Measurements from ENCODE around the gene DOK4. TPM values are rescaled to one million over a fixed set of nuclear protein-coding genes. Genes with fewer than 3 reads are reported as not detected.

DOK4 gene
- total and polyA plus RNA-seq, 2 donors (not counting 1 experiment from before 2014, with no cell fraction given) = 1.6 to 2.5 TPM

DNA sequence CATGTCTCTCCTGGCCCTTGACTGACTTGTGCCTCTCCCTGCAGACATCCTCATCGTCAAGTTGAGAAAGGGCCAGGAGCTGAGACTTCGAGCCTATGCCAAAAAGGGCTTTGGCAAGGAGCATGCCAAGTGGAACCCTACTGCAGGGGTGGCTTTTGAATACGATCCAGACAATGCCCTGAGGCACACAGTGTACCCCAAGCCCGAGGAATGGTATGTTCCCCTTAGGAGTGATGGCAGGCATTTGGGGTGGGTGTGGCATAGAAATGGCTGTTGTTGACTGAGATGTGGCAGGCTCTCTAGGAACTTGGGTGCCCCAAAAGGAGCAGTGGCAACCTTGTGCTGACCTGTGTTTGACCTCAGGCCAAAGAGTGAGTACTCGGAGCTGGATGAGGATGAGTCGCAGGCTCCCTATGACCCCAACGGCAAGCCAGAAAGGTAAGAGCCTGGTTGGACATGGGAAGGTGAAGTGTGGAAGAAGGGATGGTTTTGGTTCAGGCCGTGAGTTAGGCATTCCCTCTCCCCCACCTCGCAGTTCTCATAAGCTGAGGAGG is 16.3 kb downstream of the DOK4 start:
- no peaks in the 10 kb centered on the region for H3K9me3 Mint-ChIP-seq (ENCODE audit: insufficient read depth)
- intact Hi-C loops (cut with micrococcal nuclease) = no loop called here
- peaks cover 9% of the 10 kb centered on the region for H3K4me1 Mint-ChIP-seq
- H3K4me3 Mint-ChIP-seq = no peak overlapping the region
- WGBS (ENCODE audit: insufficient coverage) = 95% methylated on average over 7 of the region's 9 CpGs
- Histone ChIP-seq H3K4me3 (ENCODE audit: control extremely low read depth in 1 of 5, extremely low read depth in 1 of 5, insufficient read depth in 1 of 5, low read depth in 2 of 5, low read length in 4 of 5) (no peak overlapping the region), H3K9ac (ENCODE audit: low read length) (no peak overlapping the region), H3K27ac (ENCODE audit: low read length in 2 of 2) (no peak overlapping the region), H3K9me3 (ENCODE audit: control extremely low read depth in 1 of 3, control insufficient read depth in 2 of 3, insufficient read depth in 1 of 3, low read length in 2 of 3) (no peaks in the 10 kb centered on the region), H3K79me2 (ENCODE audit: control insufficient read depth, insufficient read depth, low read length) (peaks cover 2% of the 10 kb centered on the region), H3K4me1 (ENCODE audit: control insufficient read depth in 2 of 2, insufficient read depth in 2 of 2, low read length in 2 of 2) (peaks cover 0 to 3% of the 10 kb centered on the region in 2 donors), H3K27me3 (replicated peaks in 1 of 4; ENCODE audit: control extremely low read depth in 1 of 4, control insufficient read depth in 3 of 4, insufficient read depth in 4 of 4, low read length in 3 of 4) (no peaks in the 10 kb centered on the region), H3K4me2 (replicated peaks; ENCODE audit: low read depth, low read length, poor library complexity, severe bottlenecking) (no peak overlapping the region), H3K36me3 (replicated peaks in 1 of 2; ENCODE audit: control extremely low read depth in 1 of 2, control insufficient read depth in 1 of 2, extremely low read depth in 1 of 2, insufficient read depth in 2 of 2, low read length in 1 of 2) (peaks cover 10 to 68% of the 10 kb centered on the region in 2 experiments), H2AFZ (ENCODE audit: insufficient read depth, low read depth, low read length, poor library complexity, severe bottlenecking) (no peak overlapping the region), H4K20me1 (ENCODE audit: control insufficient read depth, insufficient read depth, low read length, poor library complexity, severe bottlenecking) (peaks cover 10% of the 10 kb centered on the region)
- no peak for TF ChIP-seq EZH2 (IDR thresholded peaks at IDR 0.05; ENCODE audit: borderline replicate concordance, insufficient read depth, low read depth, low read length, poor library complexity, severe bottlenecking)
- TF ChIP-seq, protein P1, sequence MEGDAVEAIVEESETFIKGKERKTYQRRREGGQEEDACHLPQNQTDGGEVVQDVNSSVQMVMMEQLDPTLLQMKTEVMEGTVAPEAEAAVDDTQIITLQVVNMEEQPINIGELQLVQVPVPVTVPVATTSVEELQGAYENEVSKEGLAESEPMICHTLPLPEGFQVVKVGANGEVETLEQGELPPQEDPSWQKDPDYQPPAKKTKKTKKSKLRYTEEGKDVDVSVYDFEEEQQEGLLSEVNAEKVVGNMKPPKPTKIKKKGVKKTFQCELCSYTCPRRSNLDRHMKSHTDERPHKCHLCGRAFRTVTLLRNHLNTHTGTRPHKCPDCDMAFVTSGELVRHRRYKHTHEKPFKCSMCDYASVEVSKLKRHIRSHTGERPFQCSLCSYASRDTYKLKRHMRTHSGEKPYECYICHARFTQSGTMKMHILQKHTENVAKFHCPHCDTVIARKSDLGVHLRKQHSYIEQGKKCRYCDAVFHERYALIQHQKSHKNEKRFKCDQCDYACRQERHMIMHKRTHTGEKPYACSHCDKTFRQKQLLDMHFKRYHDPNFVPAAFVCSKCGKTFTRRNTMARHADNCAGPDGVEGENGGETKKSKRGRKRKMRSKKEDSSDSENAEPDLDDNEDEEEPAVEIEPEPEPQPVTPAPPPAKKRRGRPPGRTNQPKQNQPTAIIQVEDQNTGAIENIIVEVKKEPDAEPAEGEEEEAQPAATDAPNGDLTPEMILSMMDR (IDR thresholded peaks at IDR 0.05) = no peak
- ChIA-PET POLR2A (no interaction called here), CTCF (interaction anchor here (0.7 kb wide), 1 partner anchor 51 kb away, joined by 3 read pairs; no protein-coding TSS in a partner anchor)
- ATAC-seq (ENCODE audit: low read depth) (no peak), DNase-seq (no peak)
- H3K27me3 Mint-ChIP-seq = no peaks in the 10 kb centered on the region
- H3K27ac Mint-ChIP-seq = no peak overlapping the region

DNA sequence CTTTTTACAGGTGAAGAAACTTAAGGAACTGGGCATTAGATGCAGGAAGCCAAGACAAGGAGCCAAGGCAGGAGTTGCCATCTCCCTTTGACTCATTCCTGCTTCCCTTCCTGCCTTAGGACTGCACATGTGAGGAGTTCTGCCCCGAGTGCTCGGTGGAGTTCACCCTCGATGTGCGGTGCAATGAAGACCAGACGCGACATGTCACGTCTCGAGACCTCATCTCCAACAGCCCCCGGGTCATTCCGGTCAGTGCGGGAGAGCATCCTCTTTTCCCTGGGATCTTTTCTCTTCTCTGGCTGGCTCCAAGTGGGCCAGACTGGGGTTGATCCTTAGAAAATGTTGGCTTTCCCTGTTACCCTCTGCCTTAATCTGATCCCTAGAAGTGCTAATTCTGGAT is 17.2 kb downstream of the DOK4 start:
- CTCF ChIA-PET = no interaction called here
- H2AFZ ChIP-seq (ENCODE audit: insufficient read depth, low read depth, low read length, poor library complexity, severe bottlenecking) = no peak overlapping the region
- no peak overlapping the region for H3K4me2 ChIP-seq (replicated peaks; ENCODE audit: low read depth, low read length, poor library complexity, severe bottlenecking)
- POLR2A ChIA-PET = no interaction called here
- intact Hi-C loops (cut with micrococcal nuclease) = no loop called here
- no peaks in the 10 kb centered on the region for H3K9me3 ChIP-seq (ENCODE audit: control extremely low read depth in 1 of 3, control insufficient read depth in 2 of 3, insufficient read depth in 1 of 3, low read length in 2 of 3)
- H3K27me3 Mint-ChIP-seq = no peaks in the 10 kb centered on the region
- DNase-seq (no peak), ATAC-seq (ENCODE audit: low read depth) (no peak)
- no peak overlapping the region for H3K27ac ChIP-seq (ENCODE audit: low read length in 2 of 2)
- H3K36me3 ChIP-seq (replicated peaks in 1 of 2; ENCODE audit: control extremely low read depth in 1 of 2, control insufficient read depth in 1 of 2, extremely low read depth in 1 of 2, insufficient read depth in 2 of 2, low read length in 1 of 2) = peaks cover 12 to 74% of the 10 kb centered on the region in 2 experiments
- no peak overlapping the region for H3K9ac ChIP-seq (ENCODE audit: low read length)
- no peaks in the 10 kb centered on the region for H3K9me3 Mint-ChIP-seq (ENCODE audit: insufficient read depth)
- peaks cover 16% of the 10 kb centered on the region for H3K4me1 Mint-ChIP-seq
- 97% methylated on average over 11 of the region's 11 CpGs for WGBS (ENCODE audit: insufficient coverage)
- TF ChIP-seq, protein P1 (IDR thresholded peaks at IDR 0.05) = no peak
- TF ChIP-seq EZH2 (IDR thresholded peaks at IDR 0.05; ENCODE audit: borderline replicate concordance, insufficient read depth, low read depth, low read length, poor library complexity, severe bottlenecking) = no peak
- no peak overlapping the region for H3K4me3 ChIP-seq (ENCODE audit: control extremely low read depth in 1 of 5, extremely low read depth in 1 of 5, insufficient read depth in 1 of 5, low read depth in 2 of 5, low read length in 4 of 5)
- H4K20me1 ChIP-seq (ENCODE audit: control insufficient read depth, insufficient read depth, low read length, poor library complexity, severe bottlenecking) = peaks cover 12% of the 10 kb centered on the region
- no peaks in the 10 kb centered on the region for H3K27me3 ChIP-seq (replicated peaks in 1 of 4; ENCODE audit: control extremely low read depth in 1 of 4, control insufficient read depth in 3 of 4, insufficient read depth in 4 of 4, low read length in 3 of 4)
- H3K4me3 Mint-ChIP-seq = no peak overlapping the region
- peaks cover 3% of the 10 kb centered on the region in 2 donors for H3K4me1 ChIP-seq (ENCODE audit: control insufficient read depth in 2 of 2, insufficient read depth in 2 of 2, low read length in 2 of 2)
- no peak overlapping the region for H3K27ac Mint-ChIP-seq
- peaks cover 9% of the 10 kb centered on the region for H3K79me2 ChIP-seq (ENCODE audit: control insufficient read depth, insufficient read depth, low read length)
